ENCODE measurements around the gene CWC27.
A peak's percentile ranks its signal among the peaks of the same experiment; 100 is the strongest.

The CWC27 gene

DNA sequence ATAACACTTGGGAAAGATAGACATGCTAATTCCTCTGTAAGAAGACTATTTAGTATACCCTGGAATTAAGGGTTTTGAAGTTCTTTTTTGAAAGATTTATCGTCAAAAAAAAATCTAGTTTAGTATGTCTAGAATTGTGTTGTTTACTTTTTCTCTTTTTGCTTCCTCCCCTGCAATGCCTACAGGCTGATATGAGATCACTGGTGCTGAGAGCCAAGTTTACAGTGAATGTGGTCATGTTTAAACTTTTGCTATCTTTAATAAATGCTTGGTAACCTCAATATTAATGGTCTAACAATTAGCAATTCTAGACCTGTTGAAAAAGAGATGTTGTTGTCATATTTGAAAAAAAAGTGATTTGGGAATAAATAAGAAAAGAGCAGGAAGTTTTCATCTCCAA is 86.1 kb downstream of the CWC27 start:
- TF ChIP-seq, protein P1, sequence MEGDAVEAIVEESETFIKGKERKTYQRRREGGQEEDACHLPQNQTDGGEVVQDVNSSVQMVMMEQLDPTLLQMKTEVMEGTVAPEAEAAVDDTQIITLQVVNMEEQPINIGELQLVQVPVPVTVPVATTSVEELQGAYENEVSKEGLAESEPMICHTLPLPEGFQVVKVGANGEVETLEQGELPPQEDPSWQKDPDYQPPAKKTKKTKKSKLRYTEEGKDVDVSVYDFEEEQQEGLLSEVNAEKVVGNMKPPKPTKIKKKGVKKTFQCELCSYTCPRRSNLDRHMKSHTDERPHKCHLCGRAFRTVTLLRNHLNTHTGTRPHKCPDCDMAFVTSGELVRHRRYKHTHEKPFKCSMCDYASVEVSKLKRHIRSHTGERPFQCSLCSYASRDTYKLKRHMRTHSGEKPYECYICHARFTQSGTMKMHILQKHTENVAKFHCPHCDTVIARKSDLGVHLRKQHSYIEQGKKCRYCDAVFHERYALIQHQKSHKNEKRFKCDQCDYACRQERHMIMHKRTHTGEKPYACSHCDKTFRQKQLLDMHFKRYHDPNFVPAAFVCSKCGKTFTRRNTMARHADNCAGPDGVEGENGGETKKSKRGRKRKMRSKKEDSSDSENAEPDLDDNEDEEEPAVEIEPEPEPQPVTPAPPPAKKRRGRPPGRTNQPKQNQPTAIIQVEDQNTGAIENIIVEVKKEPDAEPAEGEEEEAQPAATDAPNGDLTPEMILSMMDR (conservative IDR thresholded peaks at IDR 0.05; ENCODE audit: low read depth, low read length) = no peak
- DNase-seq (ENCODE audit: low read depth) = no peak
- H3K4me3 ChIP-seq (ENCODE audit: low read length) = no peak overlapping the region

DNA sequence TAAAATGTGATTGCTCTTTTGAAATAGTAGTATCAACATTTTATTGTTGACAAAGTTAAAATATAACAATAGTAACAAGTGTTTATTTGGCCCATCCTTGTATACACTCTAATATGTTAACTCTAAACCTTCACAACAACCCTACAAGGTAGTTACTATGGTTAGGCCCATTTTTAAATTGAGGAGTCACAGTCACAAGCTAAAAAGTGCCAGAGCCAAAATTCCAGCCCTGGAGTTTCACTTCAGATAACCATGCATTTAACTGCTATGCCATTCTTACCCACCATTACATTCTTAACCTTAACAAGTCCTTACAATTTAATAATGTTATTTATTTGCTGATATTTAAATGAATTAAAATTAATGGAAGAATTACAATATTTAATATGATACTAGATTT is 91.2 kb downstream of the CWC27 start:
- DNase-seq (ENCODE audit: low read depth) = no peak
- TF ChIP-seq, protein P1 (conservative IDR thresholded peaks at IDR 0.05; ENCODE audit: low read depth, low read length) = no peak
- no peak overlapping the region for H3K4me3 ChIP-seq (ENCODE audit: low read length)

DNA sequence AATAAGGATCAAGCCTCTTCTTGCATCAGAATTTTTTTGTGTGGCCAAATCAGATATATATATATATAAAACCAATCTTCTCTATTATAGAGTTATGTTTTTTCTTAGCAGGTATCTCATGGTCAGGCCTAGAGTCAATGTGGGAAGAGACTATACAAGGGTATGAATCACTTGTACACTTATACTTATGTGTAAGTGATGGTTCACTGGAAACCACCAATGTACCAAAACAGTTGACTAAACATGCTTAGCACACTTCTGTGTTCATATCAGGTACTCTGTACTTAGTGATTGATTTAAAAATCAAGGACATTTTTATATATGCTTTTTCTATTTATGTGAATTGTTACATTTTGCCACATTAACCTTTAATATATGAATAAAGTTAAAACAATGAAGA is 92.6 kb downstream of the CWC27 start:
- TF ChIP-seq, protein P1 (conservative IDR thresholded peaks at IDR 0.05; ENCODE audit: low read depth, low read length) = no peak
- DNase-seq (ENCODE audit: low read depth) = no peak
- no peak overlapping the region for H3K4me3 ChIP-seq (ENCODE audit: low read length)

DNA sequence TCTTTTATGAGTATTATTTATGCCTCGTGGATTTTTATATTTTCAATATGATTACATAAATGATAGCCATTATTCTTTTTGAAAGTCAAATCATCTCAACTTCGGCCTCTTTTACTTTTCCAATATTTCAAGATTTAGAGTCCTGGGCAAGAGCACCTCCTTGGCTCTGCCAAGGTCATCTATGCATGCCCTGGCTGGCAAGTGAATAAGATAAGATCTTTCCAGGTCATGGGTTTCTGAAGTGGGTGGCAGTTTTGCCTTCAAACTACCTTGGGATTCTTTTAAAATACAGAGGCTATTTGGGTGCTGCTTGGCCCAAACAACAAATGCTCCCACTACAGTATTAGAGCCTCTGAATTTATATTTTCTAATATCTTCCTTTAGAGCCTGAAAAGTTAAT is 95.4 kb downstream of the CWC27 start:
- no peak for DNase-seq (ENCODE audit: low read depth)
- H3K4me3 ChIP-seq (ENCODE audit: low read length) = no peak overlapping the region
- TF ChIP-seq, protein P1 (conservative IDR thresholded peaks at IDR 0.05; ENCODE audit: low read depth, low read length) = no peak

DNA sequence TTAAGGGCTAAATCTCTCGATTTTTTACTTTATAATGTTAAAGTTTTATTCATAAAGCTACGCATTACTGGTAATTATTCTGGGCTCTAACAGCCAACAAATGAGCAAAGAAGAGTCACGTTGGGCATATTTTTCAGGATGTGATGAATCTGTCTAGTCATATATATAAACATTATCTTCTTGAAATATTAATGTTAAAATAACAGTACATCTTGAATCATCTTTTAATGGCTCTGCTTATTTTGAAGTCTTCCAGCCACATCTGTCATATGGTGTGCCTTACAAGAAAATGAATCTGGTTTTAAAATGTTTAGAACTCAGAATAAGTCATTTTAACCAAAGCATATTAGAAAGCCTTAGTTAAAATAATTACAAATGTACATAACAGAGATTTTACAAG is 96.9 kb downstream of the CWC27 start:
- no peak overlapping the region for H3K4me3 ChIP-seq (ENCODE audit: low read length)
- no peak for DNase-seq (ENCODE audit: low read depth)
- TF ChIP-seq, protein P1 (conservative IDR thresholded peaks at IDR 0.05; ENCODE audit: low read depth, low read length) = no peak

DNA sequence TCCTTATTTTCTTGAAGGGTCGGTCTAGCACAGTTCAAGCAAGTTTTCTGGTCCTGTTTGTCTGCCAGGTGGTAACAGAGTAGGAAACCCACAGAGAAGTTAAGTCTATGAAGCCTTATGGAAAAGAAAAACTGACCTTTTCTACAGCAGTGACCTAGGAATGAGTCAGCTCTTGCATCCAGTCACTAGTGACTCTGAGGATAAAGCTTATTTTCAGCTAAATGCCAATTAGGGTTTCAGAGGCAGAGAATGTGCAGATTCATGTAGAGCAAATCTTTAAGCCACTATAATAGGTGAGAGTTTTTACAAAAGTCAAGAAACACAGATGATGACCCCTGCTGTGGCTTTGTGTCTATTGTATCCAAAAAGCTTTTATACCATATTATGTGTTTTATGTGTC is 100.7 kb downstream of the CWC27 start:
- no peak overlapping the region for H3K4me3 ChIP-seq (ENCODE audit: low read length)
- DNase-seq (ENCODE audit: low read depth) = peak; percentile 89
- TF ChIP-seq, protein P1 (conservative IDR thresholded peaks at IDR 0.05; ENCODE audit: low read depth, low read length) = no peak

DNA sequence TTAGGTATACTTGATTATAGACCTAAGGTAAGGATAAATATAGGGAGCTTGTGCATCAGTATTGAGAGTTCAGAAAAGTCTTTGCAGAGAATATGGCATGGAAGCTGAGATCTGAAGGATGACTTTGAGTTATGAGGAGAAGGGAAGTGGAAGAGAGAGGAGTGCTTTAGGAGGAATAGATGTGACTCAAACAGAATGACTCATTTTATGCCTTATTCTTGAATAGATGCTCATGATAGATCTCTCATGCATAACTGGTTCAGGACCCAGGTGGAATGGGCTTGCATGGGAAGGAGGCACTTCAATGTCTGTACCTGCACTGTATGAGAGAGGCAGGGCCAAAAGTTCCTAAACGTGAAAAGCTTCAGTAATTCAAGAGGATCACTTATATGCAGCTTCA is 103.3 kb downstream of the CWC27 start:
- H3K4me3 ChIP-seq (ENCODE audit: low read length) = no peak overlapping the region
- no peak for DNase-seq (ENCODE audit: low read depth)
- TF ChIP-seq, protein P1 (conservative IDR thresholded peaks at IDR 0.05; ENCODE audit: low read depth, low read length) = no peak
